Measurements from ENCODE around the gene LHFPL6.

DNA sequence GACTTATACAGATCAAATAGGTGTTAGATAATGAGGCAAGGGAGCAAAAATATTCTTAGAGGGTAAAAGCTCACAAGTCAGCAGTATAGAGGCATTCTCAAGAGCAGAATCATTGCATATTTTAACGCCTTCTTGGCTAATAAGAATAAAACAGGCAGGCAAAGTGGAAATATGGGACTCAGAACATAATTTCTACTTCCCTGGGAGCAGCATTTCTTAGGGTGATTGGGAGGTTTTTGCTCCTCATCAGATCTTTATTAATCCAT lies 39.6 kb downstream of the LHFPL6 start:
- no peak for TF ChIP-seq POLR2A (IDR thresholded peaks at IDR 0.05; ENCODE audit: extremely low read depth, insufficient read length)
- TF ChIP-seq, protein P1, sequence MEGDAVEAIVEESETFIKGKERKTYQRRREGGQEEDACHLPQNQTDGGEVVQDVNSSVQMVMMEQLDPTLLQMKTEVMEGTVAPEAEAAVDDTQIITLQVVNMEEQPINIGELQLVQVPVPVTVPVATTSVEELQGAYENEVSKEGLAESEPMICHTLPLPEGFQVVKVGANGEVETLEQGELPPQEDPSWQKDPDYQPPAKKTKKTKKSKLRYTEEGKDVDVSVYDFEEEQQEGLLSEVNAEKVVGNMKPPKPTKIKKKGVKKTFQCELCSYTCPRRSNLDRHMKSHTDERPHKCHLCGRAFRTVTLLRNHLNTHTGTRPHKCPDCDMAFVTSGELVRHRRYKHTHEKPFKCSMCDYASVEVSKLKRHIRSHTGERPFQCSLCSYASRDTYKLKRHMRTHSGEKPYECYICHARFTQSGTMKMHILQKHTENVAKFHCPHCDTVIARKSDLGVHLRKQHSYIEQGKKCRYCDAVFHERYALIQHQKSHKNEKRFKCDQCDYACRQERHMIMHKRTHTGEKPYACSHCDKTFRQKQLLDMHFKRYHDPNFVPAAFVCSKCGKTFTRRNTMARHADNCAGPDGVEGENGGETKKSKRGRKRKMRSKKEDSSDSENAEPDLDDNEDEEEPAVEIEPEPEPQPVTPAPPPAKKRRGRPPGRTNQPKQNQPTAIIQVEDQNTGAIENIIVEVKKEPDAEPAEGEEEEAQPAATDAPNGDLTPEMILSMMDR (IDR thresholded peaks at IDR 0.05; ENCODE audit: low read depth, low read length) = no peak
